GM12891 (cell line): ENCODE results near the gene TRAPPC11. TPM values are rescaled to one million over a fixed set of nuclear protein-coding genes. Genes with fewer than 3 reads are reported as not detected.

Source experiments
- DNase-seq: peaks from one replicate; pipeline ENCODE4 v3.0.0; 2011; ENCODE audit warnings: low spot score; ENCODE audit not compliant: insufficient read length
- FAIRE-seq: peaks from 2 replicates; lab custom pipeline; 2011; peaks lifted over from hg19 to GRCh38; lab: Jason Lieb, UNC
- PAX5 ChIP-seq: IDR thresholded peaks from 2 replicates; pipeline ENCODE4 v1.6.1; 2011; ENCODE audit warnings: low read length, moderate library complexity, mild to moderate bottlenecking; ENCODE audit not compliant: insufficient read depth, severe bottlenecking
- POLR2A ChIP-seq: IDR thresholded peaks from 2 replicates; pipeline ENCODE4 v1.6.1; 2011; ENCODE audit warnings: low read depth, low read length, control low read depth
- POLR2AphosphoS5 ChIP-seq: IDR thresholded peaks from 2 replicates; pipeline ENCODE4 v1.6.1; 2011; ENCODE audit warnings: low read depth, low read length, control low read depth
- POU2F2 ChIP-seq: IDR thresholded peaks from 2 replicates; pipeline ENCODE4 v1.6.1; 2011; ENCODE audit warnings: low read depth, mild to moderate bottlenecking, control low read depth, low read length, moderate library complexity
- SPI1 ChIP-seq: IDR thresholded peaks from 2 replicates; pipeline ENCODE4 v1.6.1; 2011; ENCODE audit warnings: low read depth, low read length, control low read depth
- TAF1 ChIP-seq: IDR thresholded peaks from 2 replicates; pipeline ENCODE4 v1.6.1; 2011; ENCODE audit warnings: low read depth, low read length, control low read depth
- polyA plus RNA-seq: library from polyadenylated mRNA; unstranded; fragments of >200 nt; gene quantifications from one replicate; pipeline ENCODE4 v1.2.1, GENCODE V29; 2012; ENCODE audit warnings: low read depth, missing spikeins, inconsistent platforms; ENCODE audit not compliant: missing spikeins

The TRAPPC11 gene
- 11.0 TPM for polyA plus RNA-seq

DNA sequence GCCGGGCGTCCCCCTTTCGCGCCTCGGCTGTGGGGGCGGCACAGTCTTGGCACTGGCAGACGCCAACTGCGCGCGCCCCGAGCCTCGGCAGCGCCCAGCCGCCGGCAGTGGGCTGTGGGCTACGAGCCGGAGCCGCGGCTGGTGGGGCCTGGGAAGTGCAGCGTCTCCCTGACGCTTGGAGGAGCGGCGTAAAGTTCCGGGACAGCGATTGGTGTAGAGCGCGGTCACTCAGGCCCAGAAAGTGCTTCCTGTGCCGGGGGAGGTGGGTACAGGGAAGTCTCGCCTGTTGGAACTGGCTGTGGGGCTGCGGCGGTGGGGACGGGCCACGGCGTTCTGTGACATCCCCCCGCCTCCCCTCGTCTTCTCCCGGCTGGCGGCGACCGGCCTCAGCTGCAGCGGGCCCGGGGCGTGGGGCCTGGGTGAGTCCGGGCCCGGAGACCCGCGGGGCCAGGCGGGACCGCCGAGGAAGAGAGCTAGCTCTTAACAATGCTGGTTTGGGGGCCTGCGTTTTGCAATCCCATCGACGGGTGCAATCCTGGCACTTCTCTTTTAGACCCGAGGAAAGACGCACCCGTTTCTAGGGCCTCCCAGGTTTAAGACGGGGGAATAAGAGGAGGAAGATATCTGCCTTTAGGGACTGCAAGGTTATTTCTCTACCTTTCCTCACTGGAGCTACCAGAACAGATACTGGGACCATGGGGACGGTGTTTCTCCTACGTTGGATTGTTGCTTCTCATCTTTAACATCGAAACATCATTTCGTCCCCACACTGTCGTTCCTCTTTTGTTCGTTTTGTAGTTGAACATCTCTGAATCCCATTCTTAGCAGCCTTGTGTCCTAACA is at the start of gene TRAPPC11, which contains the start of gene RWDD4:
TRAPPC11 (plus strand) TSS at position 265 of the 843 bp plus-strand sequence. CDS start 4,575 bp downstream, outside the sequence.
RWDD4 (minus strand) TSS at position 157 of the 843 bp plus-strand sequence. CDS start 233 bp downstream, outside the sequence.
- FAIRE-seq (peak; percentile 96), DNase-seq (peak; percentile 94)

DNA sequence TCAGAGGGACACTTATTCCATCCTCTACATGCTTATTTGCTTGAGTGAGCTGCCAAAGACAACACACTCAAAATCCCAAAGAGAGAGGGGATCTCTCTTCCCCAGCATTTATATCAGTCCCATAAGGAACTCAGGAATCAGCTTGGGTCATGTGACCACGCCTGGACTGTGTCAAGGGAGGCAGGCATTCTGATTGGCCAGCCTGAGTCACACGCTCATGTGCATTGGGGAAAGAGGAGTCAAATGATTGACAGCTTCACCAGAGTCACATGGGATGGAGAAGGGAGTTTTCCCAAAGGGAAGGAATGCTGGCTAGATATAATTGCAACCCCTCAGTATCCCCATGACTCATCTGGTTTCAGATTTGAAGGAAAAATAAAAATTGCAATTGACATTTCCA is 49.1 kb upstream of the TRAPPC11 start:
- FAIRE-seq (no peak), DNase-seq (no peak)
- TF ChIP-seq SPI1: no peak
- no peak for TF ChIP-seq TAF1
- no peak for TF ChIP-seq POU2F2
- TF ChIP-seq POLR2AphosphoS5: no peak
- TF ChIP-seq POLR2A: no peak
- TF ChIP-seq PAX5: no peak

More for the DNA sequence above, at the start of gene TRAPPC11, which contains the start of gene RWDD4:
- TF ChIP-seq SPI1 (peak; percentile 35), POLR2AphosphoS5 (no peak; the same call in none of the 2 replicates), POLR2A (no peak), PAX5 (no peak), POU2F2 (peak; percentile 34; the same call in 1 of the 2 replicates), TAF1 (peak; percentile 28; the same call in 1 of the 2 replicates)

DNA sequence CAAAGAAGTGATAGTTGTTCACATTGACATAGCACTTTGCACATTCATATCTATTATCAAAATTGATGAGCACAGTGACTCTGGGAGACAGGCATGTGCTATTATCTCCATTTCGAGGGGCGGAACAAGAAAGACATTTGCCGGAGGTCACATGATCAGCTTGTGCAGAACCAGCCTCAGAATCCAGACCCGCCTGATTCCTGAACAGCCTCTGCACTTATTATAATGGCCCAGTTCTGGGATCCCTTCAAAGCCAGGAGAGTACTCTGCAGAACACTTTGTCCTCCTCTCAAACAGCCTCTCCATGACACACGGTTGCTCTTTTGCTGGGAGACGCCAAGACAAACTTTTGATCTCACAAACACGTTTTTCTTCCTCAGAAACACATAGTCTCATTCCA is 48.5 kb upstream of the TRAPPC11 start:
- no peak for TF ChIP-seq SPI1
- TF ChIP-seq PAX5: no peak
- TF ChIP-seq TAF1: no peak
- no peak for TF ChIP-seq POLR2A
- no peak for FAIRE-seq
- DNase-seq: no peak

DNA sequence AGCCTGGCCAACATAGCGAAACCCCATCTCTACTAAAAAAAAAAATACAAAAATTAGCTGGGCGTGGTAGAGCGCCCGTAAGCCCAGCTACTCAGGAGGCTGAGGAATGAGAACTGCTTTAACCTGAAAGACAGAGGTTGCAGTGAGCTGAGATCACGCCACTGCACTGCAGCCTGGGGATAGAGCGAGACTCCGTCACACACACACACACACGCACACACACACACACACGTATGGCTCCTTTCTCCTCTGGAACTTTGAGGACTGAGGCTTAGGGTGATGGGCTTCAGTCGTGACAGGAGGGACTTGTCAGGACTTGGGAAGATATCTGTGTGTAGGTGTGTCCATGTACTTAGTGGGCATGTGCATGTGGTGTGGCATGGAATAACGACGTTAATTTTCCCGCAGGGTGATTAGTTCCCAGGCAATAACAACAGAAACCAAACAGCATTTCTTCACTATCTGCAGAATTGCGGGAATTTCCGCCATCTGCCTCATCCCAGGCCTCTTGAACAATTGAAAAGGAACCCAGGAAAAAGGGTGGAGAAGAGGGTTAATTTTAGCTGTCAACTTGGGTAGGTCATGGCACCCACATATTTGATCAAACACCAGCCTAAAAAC is 47.8 kb upstream of the TRAPPC11 start:
- FAIRE-seq (no peak), DNase-seq (no peak)
- TF ChIP-seq POU2F2: no peak
- TF ChIP-seq PAX5: no peak
- no peak for TF ChIP-seq SPI1
- no peak for TF ChIP-seq POLR2AphosphoS5
- TF ChIP-seq TAF1: no peak
- TF ChIP-seq POLR2A: no peak

DNA sequence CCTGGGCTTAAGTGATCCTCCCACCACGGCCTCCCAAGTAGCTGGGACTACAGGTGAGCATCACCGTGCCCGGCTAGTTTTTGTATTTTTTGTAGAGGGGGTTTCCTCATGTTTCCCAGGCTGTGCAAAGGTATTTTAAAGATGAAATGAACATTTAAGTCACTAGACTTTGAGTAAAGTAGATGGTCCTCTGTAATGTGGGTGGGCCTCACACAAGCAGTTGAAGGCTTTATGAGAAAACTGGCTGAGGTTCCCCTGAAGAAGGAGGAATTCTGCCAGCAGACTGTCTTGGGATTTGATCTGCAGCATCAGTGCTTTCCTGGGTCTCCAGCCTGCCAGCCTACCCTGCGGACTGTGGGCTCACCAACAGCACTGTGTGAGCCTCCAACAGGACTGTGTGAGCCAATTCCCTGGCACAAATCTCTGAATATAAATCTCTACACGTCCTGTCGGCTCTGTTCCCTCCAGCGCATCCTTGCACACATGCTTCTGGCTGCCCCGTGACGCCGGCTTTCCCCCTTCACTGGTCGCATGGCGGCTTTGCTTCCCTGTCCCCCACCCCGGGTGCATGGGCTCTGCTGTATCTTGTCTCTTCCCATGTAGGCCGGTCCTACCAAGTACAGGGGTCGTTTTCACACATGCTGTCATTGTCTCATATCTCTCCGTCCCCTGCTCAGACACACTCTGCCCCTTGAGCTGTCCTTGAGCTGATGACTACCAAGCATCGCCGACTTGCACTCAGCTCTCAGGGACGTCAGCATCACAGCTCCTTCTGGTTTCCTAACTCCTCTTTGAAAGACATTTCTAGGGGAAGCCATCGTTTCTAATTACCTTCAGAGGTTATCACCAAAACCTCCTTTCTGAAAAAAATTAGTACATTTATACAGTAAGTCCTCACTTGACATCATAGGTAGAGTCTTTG is 46.5 kb upstream of the TRAPPC11 start:
- no peak for DNase-seq
- no peak for FAIRE-seq
- TF ChIP-seq POU2F2: no peak
- TF ChIP-seq TAF1: no peak
- TF ChIP-seq SPI1: no peak
- TF ChIP-seq POLR2AphosphoS5: no peak

DNA sequence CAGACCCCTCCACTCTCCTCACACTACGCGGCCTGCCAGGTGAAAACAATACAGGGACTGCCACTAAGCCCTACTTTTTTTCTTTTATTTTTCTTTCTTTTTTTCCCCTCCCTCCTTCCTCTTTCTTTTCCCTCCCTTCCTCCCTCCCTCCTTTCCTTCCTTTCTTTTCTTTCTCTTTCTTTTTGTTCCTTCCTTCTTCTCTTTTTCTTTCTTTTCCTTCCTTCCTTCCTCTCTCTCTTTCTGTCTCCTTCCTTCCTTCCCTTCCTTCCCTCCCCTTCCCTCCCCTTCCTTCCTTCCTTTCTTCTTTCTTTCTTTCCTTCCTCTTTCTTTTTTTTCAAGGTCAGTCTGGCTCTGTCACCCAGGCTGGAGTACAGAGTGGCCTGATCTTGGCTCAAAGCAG is 42.0 kb upstream of the TRAPPC11 start:
- no peak for DNase-seq
- no peak for TF ChIP-seq SPI1
- no peak for TF ChIP-seq POLR2A
- no peak for TF ChIP-seq POLR2AphosphoS5
- TF ChIP-seq TAF1: no peak
- TF ChIP-seq PAX5: no peak
- no peak for TF ChIP-seq POU2F2
- no peak for FAIRE-seq

DNA sequence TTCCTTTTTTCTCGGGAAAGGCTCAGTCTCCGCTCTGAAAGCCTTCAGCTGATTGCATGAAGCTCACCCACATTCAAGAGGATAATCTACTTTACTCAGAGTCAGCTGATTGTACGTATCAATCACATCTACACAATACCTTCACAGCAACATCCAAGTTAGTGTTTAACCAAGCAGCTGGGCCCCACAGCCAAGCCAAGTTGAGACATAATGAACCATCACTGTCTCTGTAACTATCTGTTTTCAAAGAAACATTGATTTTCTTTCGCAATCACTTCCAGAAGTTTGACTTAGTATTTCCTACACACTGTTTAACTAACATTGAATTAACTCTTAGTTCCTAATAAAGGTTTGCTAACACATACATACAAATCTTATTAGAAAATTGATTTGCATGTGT is 40.4 kb upstream of the TRAPPC11 start:
- DNase-seq (no peak), FAIRE-seq (no peak)
- no peak for TF ChIP-seq POU2F2
- TF ChIP-seq POLR2A: no peak
- no peak for TF ChIP-seq PAX5
- no peak for TF ChIP-seq TAF1
- no peak for TF ChIP-seq SPI1
- no peak for TF ChIP-seq POLR2AphosphoS5

DNA sequence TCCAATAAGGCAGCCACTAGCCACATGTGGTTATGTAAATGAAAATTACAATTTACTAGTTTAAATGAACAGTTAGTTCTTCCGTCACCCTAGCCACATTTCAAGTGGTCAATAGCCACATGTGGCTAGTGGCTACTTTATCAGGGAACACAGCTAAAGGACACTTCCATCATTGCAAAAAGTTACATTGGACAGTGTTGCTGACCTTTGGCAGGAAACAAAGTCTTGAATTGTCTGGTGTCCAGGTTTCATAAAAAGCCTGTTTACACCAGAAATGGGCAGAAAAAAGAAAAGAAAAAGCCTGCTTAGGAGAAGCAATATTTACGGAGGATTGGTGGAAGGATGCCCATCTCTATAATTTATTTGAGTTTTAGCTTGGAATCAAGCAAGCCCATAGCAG is 38.7 kb upstream of the TRAPPC11 start:
- no peak for TF ChIP-seq POLR2A
- TF ChIP-seq POLR2AphosphoS5: no peak
- TF ChIP-seq TAF1: no peak
- no peak for TF ChIP-seq SPI1
- TF ChIP-seq PAX5: no peak
- no peak for TF ChIP-seq POU2F2
- FAIRE-seq (no peak), DNase-seq (no peak)

DNA sequence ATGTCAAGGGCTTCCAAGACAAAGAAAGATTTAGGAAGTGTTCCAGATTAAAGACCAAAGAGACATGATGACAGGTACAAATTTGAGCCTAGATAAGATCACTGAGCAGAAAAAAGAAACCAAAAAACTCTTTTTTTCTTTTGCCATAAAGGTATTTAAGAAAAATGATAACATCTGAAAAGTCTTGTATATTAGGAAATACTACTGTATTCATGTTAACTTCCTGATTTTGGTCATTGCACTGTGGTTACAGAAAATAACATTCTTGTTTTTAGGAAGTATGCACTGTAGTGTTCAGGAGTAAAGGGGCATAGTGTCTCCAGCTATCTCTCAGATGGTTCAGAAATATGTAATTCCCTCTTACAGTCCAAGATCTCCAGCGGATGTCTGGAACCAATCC is 37.2 kb upstream of the TRAPPC11 start:
- DNase-seq (no peak), FAIRE-seq (no peak)
- TF ChIP-seq PAX5: no peak
- no peak for TF ChIP-seq POLR2AphosphoS5
- TF ChIP-seq POLR2A: no peak
- TF ChIP-seq TAF1: no peak

DNA sequence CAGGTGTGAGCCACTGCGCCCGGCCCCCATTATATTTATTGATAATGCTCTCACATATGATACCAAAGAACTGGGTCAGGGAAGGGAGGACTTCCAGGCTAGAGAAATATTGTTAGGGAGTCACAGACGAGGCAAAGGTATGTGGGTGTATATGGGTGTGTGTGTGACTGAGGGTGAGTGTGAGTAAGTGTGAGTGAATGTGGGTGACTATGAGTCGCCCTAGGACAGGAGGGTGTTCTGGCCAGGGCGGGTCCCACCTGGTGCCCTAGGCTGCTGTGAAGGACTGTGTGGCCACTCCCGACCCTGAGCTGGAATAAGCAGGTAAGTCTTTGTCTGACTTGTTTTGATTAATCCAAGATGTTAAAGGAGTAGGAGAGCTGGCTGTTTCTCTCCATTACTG is 34.5 kb upstream of the TRAPPC11 start:
- no peak for FAIRE-seq
- TF ChIP-seq SPI1 (no peak), POLR2A (no peak), PAX5 (no peak), TAF1 (no peak), POLR2AphosphoS5 (no peak), POU2F2 (no peak)
- DNase-seq: no peak
